Middle frontal gyrus (tissue), 1 donor: ENCODE results near the gene SESN1.
"Not testable (repeated sequence)": the region's sequence is repeated elsewhere in the genome, so short reads cannot be mapped to it uniquely, and the experiment has no call there.

ENCODE experiments used
- DNase-seq: peaks from one replicate; pipeline ENCODE4 v3.0.0-alpha.2; 2015; ENCODE audit warnings: low spot score; ENCODE audit errors: extremely low spot score

Gene SESN1

DNA sequence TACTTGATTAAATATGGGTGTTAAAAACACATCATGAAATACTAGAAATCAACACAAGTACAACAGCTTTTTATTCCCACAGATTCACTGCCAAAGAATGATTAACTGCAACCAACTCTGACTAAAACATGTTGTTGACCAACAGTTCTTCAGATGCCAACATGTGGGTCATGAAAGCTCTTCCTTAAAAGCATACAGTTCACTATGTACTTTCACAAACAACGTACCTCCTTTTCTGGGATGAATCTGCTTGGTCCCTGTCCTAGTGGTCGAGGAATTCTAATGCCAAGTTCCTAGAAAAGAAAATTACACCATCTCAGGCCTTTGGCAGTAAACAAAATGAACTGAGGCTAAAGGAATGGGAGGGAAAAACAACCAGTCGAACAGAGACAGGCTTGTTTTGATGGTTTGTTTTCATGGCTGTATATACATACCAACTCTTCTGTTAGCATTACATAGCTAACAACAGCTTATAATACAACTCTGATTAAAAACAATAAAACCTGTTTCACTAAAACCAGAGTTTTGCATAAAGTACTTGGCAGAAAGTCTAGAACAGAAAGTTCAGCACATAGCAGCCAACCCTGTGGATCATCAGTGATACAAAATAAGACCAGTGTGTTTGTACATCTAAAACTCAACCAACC lies 92.5 kb downstream of the SESN1 start:
- DNase-seq, result no peak

DNA sequence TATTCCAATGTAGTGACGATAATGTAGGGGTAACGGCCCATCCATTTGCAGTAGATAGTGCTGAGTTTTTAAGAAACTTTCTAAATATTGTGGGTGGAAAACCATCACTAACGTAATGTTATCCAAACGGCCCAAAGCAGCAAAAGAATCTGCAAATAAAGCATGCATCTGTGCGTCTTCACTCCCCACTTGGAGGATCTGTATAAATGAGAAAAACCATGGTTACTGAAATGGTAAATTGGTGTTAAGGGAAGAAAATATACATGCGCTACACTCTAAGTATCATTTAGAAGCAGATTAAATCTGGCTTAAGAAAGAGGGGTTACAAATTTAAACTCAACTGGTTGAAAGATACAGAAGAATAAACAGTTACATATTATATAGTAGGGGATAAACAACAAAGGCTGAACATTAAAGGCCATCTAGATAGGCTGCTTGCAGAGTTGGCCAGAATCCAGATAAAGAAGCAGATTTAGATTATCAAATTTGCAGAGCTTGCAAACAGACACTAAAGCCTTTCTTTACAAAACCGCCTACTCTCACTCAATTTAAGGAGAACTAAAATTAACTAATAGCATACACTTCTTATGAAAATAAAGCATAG lies 93.3 kb downstream of the SESN1 start:
- no peak for DNase-seq

DNA sequence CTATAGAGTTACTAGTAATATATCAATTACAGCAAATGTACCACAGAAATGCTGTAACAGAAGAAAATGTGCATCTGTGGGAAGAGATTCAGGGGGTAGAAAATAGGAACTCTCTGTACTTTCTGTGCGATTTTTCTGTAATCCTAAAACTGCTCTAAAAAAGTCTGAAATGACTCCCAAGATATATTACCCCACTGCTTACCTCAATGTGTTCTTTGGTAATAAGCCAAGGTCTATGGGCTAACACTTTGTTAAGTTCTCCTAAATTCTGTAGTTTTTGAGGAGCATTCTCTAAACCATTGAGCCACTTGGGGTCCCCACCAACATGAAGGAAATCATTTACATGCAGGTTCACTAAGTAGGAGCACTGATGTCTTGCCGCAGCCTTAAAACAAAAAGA lies 94.4 kb downstream of the SESN1 start:
- DNase-seq, result no peak

DNA sequence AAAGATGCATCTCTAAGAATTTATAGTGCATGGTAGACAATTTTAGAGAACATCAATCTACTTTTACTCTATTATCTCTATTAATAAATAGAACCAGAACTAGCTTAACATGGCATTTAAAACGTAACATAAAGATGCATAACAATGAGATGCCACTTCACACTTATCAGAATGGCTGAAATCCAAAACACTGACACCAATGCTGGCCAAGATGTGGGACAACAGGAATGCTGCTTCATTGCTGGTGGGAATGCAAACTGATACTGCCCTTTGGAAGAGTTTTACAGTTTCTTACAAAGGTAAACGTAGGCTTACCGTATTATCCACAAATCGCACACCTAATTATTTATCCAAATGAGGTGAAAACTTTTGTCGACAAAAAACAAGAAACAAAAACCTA lies 95.2 kb downstream of the SESN1 start:
- no peak for DNase-seq

DNA sequence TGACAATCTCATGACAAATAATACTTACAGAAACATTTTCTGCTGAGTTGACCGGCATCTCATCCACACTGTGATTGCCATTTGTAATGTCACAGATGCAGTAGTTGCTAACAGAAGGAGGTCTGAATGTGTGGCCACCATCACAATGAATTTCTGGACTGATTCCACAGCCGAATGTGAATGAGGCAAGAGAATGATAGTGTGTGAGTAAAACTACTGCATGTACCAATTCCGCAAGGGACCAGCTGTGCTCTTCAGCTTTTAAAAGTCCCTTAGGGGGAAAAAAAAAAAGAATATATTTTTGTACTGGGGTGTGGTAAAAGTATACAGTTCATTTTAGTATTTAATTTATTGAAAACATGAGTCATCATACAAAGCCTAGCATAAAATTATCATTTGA lies 96.2 kb downstream of the SESN1 start:
- no peak for DNase-seq

DNA sequence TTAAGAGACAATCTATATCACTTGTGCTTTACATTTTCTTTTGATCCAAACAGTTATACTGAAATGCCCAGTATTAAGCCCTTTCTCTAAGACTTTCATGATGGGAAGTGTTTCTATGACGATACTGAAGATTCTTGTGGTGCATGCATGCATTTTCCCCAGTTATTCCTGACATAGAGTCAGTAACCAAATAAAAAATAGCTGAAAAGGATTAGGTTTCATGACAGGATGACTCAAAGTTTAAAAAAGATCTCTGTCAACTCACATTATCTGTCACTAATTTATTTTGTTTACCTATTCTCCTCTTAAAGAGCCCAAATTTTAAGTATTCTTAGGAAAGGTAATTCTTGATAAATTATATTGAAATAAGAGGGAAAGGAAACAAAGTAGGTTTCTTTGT lies 98.4 kb downstream of the SESN1 start:
- no peak for DNase-seq

DNA sequence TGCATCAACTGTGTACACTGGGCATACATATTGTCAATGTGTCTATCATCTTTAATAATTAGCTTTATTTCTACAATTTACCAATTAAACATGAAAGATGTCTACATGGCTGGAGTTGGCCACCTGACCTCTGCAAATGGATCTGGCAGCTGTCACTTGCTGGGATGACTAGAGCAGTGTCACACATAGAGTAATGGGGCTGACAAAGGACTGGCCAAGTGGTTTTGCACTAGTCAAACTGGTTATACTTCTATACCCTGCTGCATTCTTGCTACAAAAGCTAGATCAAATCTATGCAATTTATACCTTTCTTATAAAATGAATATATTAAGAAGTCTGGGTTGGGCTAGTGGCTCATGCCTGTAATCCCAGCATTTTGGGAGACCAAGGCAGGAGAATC lies 99.3 kb downstream of the SESN1 start:
- no peak for DNase-seq

DNA sequence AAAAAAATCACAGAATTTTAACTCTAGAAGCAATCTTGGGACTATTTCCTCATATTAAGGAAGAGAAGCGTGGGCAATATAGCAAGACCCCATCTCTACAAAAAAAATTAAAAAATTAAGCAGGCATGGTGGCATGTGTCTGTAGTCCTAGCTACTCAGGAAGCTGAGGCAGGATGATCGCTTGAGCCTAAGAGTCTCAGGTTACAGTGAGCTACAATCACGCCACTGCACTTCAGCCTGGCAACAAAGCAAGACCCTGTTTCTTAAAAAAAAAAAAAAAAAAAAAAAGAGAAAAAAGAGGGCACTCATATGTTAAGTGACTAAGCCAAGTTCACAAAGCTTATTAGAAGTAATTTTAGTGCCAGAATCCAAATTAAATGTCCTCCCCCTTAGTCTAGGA lies 100.8 kb downstream of the SESN1 start:
- no peak for DNase-seq

DNA sequence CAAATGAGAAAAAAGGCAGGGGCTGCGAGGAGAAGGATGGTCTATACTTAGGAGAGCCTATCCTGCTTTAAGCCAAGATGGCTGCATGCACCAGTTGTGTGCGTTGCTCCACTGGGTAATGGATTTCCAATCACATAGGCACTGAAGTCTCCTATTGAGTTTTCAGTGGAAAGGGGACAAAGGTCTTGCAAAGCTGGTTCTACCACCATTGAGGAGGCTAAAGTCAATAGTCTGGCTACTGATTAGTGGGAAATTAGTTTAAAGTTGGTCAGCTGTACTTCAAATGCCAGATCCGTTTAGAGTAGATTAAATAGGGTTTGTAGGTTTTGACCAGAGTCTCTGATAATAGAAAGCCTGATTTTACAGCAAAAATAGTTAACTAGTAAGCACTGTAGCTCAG lies 104.9 kb downstream of the SESN1 start:
- no peak for DNase-seq

DNA sequence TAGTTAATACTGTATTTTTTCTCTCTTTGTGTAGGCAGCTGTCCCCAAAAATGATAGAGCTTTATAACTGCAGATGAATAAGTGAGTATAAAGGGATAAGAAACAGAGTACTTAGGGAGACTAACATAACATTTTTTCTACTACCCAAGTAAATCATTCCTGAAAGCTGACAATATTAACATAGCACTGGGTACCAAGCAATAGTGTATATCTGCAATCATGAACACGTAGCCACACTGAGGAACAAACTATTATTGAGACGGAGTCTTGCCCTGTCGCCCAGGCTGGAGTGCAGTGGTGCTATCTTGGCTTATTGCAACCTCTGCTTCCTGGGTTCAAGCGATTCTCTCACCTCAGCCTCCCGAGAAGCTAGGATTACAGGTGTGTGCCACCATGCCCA lies 105.9 kb downstream of the SESN1 start:
- DNase-seq, result no peak

DNA sequence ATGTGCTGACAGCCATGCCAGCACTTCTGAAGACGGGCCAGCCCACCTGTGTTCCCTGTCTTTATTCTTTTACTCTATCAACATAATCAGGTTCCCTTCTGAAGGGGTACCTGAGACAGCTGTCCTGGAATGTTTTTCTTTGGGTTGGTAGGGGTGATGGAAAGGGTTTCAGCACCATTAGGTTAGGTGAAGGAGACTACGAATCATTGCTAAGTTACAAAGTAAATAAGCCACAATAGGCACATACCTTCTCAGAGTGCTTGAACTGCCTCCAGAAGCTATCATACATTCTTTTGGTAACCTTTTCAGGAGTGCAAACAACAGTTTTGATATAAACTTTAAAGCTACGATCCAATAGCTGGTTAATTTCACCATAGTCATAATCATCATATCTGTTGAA lies 106.3 kb downstream of the SESN1 start:
- DNase-seq, result no peak

DNA sequence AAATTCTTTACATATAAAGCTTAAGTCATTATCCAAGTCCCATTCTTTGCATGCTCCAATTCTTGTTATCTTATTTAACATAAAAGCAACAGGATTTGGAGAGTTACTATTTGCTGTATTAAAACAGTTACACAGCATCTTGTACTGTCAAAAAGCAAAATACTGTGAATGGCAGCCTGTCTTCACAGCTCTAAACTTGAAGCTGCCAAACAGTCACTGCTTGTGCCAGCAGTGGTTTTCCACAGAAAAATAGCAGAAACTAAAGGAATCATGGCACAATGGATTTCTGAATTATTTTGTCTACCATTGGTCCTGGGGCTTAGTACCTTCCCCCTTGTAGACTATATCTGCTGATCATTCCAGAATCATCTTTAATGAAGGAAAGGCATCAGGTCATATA lies 107.5 kb downstream of the SESN1 start:
- no peak for DNase-seq

DNA sequence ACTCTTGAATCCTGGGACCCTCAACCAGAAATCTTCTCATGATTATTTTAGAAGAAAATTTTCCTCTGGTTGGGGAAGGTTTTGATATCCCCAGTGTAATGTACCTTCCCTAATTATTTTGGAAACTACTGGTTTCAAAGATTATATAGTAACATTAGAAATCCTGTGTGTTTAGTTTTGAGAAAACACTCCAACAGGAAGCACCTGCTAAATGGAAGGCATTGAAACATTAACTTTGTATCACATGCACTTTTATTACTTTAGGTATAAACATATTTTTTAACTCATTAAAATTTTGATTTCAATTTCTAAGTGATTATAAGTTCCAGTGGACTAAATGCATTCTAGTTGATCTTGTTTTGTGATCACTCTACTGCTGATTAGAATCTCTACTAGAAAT lies 109.3 kb downstream of the SESN1 start:
- no peak for DNase-seq

DNA sequence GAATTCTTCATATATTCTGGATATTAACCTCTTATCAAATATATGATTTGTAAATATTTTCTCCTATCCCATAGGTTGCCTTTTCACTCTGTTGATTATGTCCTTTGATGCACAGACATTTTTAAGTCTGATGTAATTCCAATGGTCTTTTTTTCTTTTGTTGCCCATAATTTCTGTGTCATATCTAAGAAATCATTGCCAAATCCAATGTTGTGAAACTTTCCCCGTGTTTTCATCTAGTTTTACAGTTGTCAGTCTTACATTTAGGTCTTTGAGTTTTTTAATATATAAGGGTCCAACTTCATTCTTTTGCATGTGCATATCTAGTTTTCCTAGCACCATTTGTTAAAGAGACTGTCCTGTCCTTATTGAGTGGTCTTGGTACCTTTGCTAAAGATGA lies 111.5 kb downstream of the SESN1 start:
- DNase-seq, result no peak

DNA sequence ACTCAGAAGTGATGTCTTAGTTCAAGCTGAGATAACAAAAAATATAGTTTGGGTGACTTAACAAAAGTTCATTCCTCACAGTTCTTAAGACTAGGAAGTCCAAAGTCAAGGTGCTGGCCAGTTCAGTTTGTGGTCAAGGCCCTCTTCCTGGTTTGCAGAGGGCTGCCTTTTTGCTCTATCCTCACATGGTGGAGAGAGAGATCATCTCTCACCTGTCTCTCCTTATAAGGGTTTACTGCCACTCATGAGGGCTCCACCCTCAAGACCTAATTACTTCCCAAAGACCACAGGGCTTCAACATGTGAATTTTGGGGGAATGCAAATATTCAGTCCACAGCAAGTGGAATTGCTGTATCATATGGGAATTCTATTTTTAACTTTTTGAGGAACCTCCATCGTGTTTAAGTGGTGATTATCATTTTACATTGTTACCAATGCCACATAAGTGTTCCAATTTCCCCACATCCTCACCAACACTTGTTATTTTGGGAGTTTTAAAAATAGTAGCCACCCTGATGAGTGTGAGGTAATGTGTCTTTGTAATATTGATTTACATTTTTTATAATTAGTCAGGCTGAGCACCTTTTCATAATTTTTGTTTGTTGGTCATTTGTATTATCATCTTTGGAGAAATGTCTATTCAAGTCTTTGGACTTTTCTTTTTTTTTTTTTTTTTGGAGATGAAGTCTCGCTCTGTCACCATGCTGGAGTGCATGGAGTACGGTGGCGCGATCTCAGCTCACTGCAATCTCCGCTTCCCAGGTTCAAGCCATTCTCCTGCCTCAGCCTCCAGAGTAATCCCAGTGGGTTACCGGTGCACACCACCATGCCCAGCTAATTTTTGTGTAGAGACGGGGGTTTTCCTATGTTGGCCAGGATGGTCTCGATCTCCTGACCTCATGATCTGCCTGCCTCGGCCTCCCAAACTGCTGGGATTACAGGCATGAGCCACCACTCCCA lies 112.2 kb downstream of the SESN1 start:
- DNase-seq, result no peak

DNA sequence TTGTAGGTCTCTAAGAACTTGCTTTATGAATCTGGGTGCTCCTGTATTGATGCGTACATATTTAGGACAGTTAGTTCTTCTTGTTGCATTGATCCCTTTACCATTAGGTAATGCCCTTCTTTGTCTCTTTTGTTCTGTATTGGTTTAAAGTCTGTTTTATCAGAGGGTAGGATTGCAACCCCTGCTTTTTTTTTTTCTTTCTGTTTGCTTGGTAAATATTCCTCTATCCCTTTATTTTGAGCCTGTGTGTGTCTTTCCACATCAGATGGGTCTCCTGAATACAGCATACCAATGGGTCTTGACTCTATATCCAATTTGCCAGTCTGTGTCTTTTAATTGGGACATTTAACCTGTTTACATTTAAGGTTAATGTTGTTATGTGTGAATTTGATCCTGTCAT lies 116.0 kb downstream of the SESN1 start:
- not testable (repeated sequence) for DNase-seq

DNA sequence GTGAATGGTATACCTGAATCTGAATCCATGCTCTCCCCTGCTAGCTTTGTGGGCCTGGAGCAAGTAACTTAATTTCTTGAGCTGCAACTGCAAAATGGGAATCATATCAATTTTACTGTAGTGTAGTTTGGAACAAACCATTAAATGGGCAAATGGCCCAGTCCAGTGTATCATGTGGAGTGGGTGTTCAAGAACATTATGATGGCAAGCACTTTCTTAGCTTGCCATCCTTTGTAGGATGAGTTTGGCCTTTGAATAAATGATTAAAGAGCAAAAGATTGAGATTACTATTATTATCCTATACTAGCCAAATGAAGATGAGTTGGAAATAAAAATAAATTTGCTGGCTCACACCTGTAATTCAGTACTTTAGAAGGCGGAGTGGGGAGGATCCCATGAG lies 120.4 kb downstream of the SESN1 start:
- DNase-seq, result no peak

DNA sequence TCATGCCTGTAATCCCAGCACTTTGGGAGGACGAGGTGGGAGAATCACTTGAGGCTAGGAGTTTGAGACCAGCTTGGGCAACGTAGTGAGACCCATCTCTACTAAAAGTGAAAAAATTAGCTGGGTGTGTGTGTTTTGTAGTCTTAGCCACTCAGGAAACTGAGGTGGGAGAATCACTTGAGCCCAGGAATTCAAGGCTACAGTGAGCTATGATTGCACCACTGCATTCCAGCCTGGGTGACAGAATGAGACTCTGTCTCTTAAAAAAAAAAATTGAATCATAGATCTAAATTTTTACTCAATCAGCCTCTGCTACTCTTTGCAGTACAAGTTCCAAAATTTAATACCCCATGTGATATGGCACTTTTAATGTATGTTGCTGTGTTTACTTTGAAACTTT lies 124.9 kb downstream of the SESN1 start:
- no peak for DNase-seq

DNA sequence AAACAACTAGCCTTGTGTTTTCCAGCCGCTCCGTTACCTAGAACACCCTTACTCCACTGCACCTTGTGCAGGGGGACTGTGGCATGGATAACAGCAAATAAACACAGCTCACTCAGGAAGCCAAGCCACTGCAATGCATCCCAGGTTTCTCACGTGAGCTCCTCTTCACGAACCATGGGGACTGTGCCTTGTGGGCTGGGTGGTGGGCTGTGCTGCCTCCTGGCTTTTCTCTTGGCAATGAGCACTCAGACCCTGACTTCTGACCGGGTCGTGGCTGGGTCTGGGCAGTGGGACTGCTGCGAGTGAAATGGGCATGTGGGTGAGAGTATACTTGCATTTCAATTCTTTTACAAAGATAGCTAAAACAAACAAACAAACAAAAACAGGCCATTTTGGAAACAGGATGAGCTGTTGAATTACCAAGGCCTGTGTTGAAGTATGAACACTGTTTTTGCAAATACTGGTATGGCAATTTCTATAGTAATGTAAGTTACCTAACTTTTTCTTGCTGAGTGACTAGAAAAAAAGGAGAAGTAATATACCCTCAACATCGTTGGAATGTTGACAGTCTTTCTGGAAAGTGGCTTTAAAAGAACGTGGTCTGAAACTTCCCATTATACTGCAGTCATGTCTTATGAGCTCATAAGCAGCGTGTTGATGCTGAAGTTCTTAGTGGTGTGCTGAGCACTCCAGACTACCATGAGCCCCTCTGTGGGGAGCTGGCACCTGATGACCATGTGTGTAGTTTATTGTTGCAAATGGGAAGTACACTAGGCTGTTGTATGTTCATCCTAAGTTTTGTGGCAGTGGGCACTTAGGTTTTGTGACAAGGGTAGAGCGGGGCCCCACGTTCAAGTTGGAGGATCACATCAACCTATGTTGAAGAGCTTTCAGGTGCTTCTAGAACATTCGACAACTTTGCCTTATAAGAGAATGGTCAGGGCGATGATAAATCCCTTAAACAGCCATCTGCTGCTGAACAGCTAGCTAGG lies 126.0 kb downstream of the SESN1 start:
- DNase-seq, result no peak

DNA sequence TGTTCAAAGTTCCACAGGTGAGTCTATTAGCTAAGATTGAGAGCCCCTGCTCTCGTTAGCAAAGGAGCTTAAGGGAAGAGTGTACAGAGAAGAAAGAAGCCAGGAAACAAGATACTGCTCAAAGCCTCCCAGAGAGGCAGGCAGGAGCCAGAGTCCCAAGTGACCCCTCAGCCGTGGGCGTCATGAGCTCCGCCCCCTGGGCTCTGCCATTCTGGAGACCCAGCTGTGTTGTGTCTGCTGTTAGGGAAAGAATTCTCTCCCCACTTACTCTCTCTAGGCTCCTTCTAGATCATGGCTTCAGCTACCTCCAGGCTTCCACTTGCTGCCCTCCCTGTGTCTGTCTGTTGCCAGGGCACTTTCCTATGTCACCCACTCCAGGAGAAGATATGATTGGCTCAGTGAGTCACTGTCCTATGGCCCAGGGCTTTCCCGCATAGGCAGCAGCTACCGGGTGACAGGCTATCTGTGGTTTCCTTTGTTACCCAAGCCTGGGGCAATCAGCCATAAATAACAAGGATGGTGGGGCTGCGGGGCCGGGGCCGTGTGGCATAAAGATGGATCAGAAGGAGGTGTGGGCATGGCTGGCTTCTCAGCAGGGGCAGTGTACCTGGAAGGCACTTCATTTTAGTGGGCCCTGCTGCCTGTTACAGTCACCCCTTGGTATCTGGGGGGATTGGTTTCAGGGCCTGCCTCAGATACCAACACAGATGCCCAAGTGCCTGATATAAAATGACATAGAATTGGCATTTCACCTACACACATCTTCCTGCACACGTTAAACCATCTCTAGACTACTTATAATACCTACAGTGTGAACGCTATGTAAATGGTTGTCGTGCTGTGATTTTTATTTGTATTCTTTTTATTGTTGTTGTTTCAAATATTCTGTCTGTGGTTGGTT lies 127.5 kb downstream of the SESN1 start:
- DNase-seq, result no peak
